Uterus (tissue), 2 donors: Measurements from ENCODE around the gene GBGT1.

Experiments
- CTCF ChIP-seq, 4 experiments: fragments of 200-600 bp in 2 of 4; fragments of 450-650 bp in 2 of 4; sonication (generic) in 2 of 4; IDR thresholded peaks; one replicate each; pipeline ENCODE4 v1.5.1; 2016 to 2019; ENCODE audit warnings: antibody characterized with exemption in 4 of 4, mild to moderate bottlenecking in 2 of 4, moderate library complexity in 1 of 4
- POLR2A ChIP-seq, 2 donors: fragments of 450-650 bp; IDR thresholded peaks; one replicate each; pipeline ENCODE4 v1.6.1; 2016; ENCODE audit warnings: antibody characterized with exemption in 2 of 2, mild to moderate bottlenecking in 1 of 2, moderate library complexity in 1 of 2

- peak in 3 of 4 experiments; percentile 23 to 40 (median 26) for TF ChIP-seq CTCF (IDR thresholded peaks at IDR 0.05)
- peak; percentile 46 to 49 for TF ChIP-seq POLR2A (IDR thresholded peaks at IDR 0.05)
These were observed 14.3 kb downstream of the GBGT1 start for GRCh38 chr9:133149130-133150015.
